Measurements from ENCODE around the gene FOXD2. TPM values are rescaled to one million over a fixed set of nuclear protein-coding genes. Genes with fewer than 3 reads are reported as not detected.

FOXD2 gene
- total RNA-seq, 4 donors from 2014 or later: under 0.01 to 0.57 (median 0.19) TPM; not detected in 1

DNA sequence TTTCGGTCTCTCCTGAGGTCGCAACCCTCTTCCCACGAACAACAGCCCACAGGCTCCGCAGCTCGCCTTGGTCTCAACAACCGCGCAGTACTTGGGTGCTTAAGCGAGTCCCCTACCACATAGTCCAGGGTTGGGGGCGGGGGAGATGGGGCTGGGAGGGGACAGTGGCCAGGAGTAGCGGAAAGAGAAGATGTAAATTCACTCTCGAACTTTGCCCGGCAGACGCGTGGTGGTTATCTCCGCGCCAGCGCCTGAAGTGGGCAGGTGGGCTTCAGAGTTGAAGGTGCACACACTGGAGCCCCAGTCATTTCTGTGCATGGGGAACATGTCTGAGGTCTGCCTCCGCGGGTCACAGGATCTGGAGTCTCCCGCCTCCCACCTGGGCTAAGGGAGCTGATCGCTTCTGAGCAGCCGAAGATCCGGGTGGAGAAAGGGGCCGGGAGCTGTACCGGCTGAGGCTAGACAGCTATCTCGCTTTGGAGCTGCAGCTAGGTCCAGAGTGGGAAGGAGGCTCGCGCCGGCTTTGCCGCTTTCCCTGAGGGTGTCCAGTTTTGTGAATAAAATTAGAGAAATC is 4.3 kb upstream of the FOXD2 start:
- no peak overlapping the region for H3K27ac ChIP-seq (replicated peaks in 1 of 4)
- peaks cover 7 to 99% (median 73%) of the 10 kb centered on the region in 4 donors for H3K27me3 ChIP-seq
- H3K36me3 ChIP-seq: no peaks in the 10 kb centered on the region
- H3K4me1 ChIP-seq: peaks cover 40 to 64% (median 62%) of the 10 kb centered on the region in 4 donors
- no peak for DNase-seq (ENCODE audit: extremely low spot score)
- 28% methylated on average over 25 of the region's 30 CpGs for WGBS
- peak overlapping the region; percentile 2 to 39 (median 26) for H3K4me3 ChIP-seq
- intact Hi-C loops (cut with DNase I): loop anchor here (5.0 kb wide), 1 partner anchor 294 kb away; no protein-coding TSS in a partner anchor
- no peak for TF ChIP-seq POLR2AphosphoS5 (IDR thresholded peaks at IDR 0.05)
- H3K9me3 ChIP-seq: no peaks in the 10 kb centered on the region

DNA sequence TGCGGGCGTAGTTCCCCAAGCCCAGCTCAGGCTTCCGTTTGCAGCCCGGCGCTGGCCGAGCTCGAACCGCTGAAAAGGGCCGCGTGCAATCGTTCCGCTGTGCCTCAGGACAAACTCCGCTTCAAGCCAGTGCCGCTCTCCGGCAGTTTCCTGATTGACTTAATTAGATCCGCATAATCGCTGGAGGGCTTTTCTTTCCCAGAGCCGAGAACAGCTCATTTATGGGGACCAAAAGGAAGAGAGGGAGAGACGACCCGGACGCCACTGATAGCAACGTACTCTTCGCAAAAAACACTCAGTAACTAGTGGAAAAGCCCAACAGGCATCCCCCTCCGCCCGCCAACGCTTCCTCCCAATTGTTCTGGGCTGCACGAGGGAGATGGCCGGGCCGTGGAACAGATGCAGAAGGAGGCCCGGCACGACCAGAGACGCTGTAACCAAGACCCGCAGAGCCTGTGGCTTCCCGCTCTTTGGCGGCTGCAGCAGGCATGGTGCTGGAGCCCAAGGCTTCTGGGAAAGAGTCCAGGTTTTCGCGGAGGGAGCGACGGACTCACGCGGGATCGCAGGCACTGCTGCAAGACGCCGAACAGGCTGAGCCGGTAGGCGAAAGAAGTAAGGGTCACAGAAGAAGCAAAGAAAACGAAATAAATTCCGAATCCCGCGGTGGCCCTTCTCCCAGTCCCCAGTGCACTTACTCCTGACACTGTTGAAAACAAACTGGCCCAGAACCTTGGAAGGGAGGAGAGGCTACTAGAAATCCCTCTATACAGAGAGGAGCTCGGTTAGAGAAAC is 3.6 kb upstream of the FOXD2 start:
- Histone ChIP-seq H3K27me3 (peaks cover 10 to 99% (median 78%) of the 10 kb centered on the region in 4 donors), H3K4me1 (peaks cover 42 to 71% (median 69%) of the 10 kb centered on the region in 4 donors)
- WGBS: 11% methylated on average over 42 of the region's 51 CpGs

DNA sequence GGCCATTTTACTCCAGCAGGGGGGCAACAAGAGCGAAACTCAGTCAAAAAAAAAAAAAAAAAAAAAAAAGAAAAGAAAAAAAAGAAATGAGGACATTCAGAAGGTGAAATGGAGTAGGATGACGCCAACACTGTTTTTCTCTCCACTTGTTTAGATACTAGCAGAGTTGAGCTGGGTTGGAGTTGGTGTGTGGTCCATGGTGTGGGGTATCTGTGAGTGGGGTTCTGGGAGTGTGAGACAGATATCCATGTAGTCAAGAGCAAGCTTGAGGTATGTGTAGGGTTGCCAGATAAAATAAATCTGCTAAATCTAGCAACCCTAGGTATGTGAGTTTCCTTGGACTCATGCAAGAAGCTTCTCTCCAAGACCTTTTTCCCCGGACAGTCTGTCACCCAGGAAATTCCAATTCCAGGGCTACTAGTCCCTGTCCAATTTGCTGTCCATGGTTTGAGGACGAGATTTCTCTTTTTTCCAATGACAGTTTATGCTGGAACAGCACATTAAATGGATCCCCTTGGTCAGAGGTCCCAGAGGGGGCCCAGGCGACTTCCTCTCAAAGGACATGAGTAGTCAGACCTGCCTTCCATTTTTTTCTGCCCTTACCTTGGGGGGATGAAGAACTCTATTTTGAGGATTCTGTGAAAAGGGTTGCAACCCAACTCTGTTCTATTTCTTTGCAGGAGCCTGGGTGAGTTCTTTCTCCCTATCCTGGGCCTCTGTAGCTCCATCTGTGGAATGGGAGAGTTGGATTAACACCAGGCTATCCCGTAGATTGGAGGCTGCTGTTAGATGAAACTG is 2.1 kb upstream of the FOXD2 start:
- DNase-seq (ENCODE audit: extremely low spot score): no peak
- intact Hi-C loops (cut with DNase I): loop anchor here (1.0 to 5.0 kb wide), 2 partner anchors 137 to 275 kb away; no protein-coding TSS in a partner anchor
- H3K4me1 ChIP-seq: peaks cover 44 to 74% (median 72%) of the 10 kb centered on the region in 4 donors
- 77% methylated on average over 6 of the region's 6 CpGs for WGBS
- no peaks in the 10 kb centered on the region for H3K9me3 ChIP-seq
- peak overlapping the region in 1 of 4 donors; percentile 66 for H3K4me3 ChIP-seq
- no peaks in the 10 kb centered on the region for H3K36me3 ChIP-seq
- peaks cover 12 to 99% (median 82%) of the 10 kb centered on the region in 4 donors for H3K27me3 ChIP-seq
- TF ChIP-seq POLR2AphosphoS5 (IDR thresholded peaks at IDR 0.05): no peak
- TF ChIP-seq EP300 (IDR thresholded peaks at IDR 0.05): no peak
- TF ChIP-seq, protein P1, sequence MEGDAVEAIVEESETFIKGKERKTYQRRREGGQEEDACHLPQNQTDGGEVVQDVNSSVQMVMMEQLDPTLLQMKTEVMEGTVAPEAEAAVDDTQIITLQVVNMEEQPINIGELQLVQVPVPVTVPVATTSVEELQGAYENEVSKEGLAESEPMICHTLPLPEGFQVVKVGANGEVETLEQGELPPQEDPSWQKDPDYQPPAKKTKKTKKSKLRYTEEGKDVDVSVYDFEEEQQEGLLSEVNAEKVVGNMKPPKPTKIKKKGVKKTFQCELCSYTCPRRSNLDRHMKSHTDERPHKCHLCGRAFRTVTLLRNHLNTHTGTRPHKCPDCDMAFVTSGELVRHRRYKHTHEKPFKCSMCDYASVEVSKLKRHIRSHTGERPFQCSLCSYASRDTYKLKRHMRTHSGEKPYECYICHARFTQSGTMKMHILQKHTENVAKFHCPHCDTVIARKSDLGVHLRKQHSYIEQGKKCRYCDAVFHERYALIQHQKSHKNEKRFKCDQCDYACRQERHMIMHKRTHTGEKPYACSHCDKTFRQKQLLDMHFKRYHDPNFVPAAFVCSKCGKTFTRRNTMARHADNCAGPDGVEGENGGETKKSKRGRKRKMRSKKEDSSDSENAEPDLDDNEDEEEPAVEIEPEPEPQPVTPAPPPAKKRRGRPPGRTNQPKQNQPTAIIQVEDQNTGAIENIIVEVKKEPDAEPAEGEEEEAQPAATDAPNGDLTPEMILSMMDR (IDR thresholded peaks at IDR 0.05): no peak
- TF ChIP-seq POLR2A (IDR thresholded peaks at IDR 0.05; ENCODE audit: low read depth): no peak
- no peak overlapping the region for H3K27ac ChIP-seq (replicated peaks in 1 of 4)

More for the DNA sequence above, 3.6 kb upstream of the FOXD2 start:
- DNase-seq (ENCODE audit: extremely low spot score): no peak
- Histone ChIP-seq H3K4me3 (peak overlapping the region; percentile 2 to 39 (median 26)), H3K9me3 (no peaks in the 10 kb centered on the region), H3K36me3 (no peaks in the 10 kb centered on the region), H3K27ac (replicated peaks in 1 of 4) (no peak overlapping the region)
- intact Hi-C loops (cut with DNase I): loop anchor here (5.0 kb wide), 1 partner anchor 293 kb away; no protein-coding TSS in a partner anchor
- TF ChIP-seq, protein P1 (IDR thresholded peaks at IDR 0.05): no peak
- TF ChIP-seq POLR2A (IDR thresholded peaks at IDR 0.05; ENCODE audit: low read depth) (no peak), EP300 (IDR thresholded peaks at IDR 0.05) (no peak), POLR2AphosphoS5 (IDR thresholded peaks at IDR 0.05) (peak in 1 of 2 donors; percentile 32)

DNA sequence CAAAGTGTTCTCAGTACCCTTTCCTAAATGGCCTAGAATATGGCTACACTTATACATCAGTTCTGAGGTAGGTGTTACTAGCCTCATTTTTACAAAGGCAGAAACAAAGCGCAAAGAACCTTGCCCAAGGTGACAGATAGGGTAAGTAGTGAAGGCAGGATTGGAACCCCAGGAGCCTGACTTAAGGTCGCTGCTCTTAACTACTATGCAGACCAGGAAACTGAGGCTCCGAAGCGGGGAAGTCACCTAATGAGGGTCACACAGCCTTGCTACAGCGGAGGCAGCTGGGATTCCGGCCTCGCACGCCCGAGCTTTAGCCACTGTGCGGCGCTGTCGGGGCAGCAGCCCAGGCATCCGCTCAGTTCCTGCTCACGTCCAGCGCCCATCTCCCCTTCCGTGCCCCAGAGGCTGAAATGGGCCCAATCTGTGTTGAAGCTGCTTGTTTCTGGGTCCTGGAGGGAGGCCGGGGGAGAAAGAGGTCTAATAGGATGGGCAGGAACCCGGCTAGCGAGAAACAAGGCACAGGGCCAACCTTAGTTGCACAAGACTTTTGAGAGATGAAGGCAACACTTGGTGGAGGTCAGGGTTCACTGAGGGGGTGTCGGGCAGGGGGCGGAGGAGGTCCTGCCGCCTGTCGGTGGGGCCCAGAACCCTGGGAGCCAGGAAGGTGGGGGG is 1.4 kb upstream of the FOXD2 start:
- Histone ChIP-seq H3K36me3 (no peaks in the 10 kb centered on the region), H3K27ac (replicated peaks in 1 of 4) (peak overlapping the region; percentile 71 to 78 (median 73)), H3K9me3 (no peaks in the 10 kb centered on the region), H3K27me3 (peaks cover 12 to 97% (median 80%) of the 10 kb centered on the region in 4 donors), H3K4me1 (peaks cover 44 to 73% (median 71%) of the 10 kb centered on the region in 4 donors), H3K4me3 (peak overlapping the region; percentile 65 to 78 (median 66))
- WGBS: 6% methylated on average over 22 of the region's 23 CpGs
- TF ChIP-seq, protein P1 (IDR thresholded peaks at IDR 0.05): peak; percentile 51 to 70 (median 56)
- TF ChIP-seq POLR2A (IDR thresholded peaks at IDR 0.05; ENCODE audit: low read depth): no peak
- intact Hi-C loops (cut with DNase I): loop anchor here (1.0 to 5.0 kb wide), 2 partner anchors 136 to 274 kb away; no protein-coding TSS in a partner anchor
- DNase-seq (ENCODE audit: extremely low spot score): peak; percentile 94

All from esophagus muscularis mucosa (tissue), 4 donors.